ENCODE data around the gene KCTD6.
A peak's percentile ranks its signal among the peaks of the same experiment; 100 is the strongest.

KCTD6 gene

DNA sequence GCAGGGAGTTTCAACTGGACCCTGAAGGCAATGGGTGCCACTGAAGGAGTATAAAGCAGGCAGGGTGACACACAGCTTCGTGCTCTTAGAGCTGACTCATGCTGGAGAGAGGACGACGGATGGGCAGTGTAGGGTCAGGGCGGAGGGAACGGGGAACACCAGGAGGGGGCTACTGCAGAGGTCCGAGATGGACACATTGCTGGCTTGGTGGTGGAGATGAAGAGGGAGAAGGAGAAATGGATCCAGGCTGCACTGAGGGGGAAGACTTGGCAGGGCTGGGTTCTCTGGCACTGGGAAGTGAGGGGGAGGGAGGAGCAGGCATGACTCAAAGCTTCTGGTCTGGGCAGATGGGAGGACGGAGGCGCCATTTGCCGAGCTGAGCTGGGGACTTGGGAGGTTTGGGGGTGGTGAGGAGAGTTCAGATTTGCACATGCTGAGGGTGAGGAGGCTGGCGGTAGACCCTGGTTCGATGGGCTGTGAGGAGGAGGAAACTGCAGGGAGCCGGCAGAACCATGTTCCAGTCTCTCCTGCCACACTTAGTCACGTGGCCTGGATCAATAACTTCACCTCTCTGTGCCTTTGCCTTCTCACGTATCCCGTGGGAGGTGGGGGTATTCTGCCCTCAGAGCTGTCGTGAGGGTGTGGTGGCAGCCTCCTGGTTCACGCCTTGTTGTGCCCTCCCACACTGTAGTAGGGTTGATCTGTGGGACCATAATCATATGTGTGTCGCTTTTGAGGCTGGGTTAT, 4.6 kb upstream of the KCTD6 start:
- peaks cover 18% of the 10 kb centered on the region for H3K27me3 Mint-ChIP-seq (ENCODE audit: low read depth)

DNA sequence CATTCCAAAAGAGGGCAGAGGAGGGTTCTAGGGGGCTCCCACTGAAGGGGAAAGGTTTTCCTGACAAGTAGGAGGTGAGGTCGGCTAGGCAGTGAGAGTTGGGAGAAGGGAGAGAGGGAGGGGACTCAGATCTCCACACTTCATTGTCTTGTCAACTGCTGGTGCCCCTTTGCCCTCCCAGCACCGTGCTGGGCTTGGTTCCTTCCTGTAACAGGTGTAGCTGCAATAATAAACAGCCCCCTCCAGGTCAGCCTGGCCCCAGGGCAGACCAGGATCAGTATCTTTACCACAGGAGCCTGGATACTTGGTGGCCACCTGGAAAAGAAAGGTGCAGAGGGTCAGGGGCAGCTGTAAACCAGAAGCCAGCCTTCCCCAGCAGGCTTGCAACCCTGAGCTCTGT, 2.9 kb upstream of the KCTD6 start:
- no peak overlapping the region for H3K4me3 Mint-ChIP-seq
- peaks cover 42% of the 10 kb centered on the region for H3K4me1 Mint-ChIP-seq
- no peaks in the 10 kb centered on the region for H3K36me3 Mint-ChIP-seq (ENCODE audit: low read depth)
- H3K9me3 Mint-ChIP-seq = no peaks in the 10 kb centered on the region
- H3K27ac Mint-ChIP-seq = peak overlapping the region; percentile 22 to 65 (median 63)
- TF ChIP-seq, protein P1, sequence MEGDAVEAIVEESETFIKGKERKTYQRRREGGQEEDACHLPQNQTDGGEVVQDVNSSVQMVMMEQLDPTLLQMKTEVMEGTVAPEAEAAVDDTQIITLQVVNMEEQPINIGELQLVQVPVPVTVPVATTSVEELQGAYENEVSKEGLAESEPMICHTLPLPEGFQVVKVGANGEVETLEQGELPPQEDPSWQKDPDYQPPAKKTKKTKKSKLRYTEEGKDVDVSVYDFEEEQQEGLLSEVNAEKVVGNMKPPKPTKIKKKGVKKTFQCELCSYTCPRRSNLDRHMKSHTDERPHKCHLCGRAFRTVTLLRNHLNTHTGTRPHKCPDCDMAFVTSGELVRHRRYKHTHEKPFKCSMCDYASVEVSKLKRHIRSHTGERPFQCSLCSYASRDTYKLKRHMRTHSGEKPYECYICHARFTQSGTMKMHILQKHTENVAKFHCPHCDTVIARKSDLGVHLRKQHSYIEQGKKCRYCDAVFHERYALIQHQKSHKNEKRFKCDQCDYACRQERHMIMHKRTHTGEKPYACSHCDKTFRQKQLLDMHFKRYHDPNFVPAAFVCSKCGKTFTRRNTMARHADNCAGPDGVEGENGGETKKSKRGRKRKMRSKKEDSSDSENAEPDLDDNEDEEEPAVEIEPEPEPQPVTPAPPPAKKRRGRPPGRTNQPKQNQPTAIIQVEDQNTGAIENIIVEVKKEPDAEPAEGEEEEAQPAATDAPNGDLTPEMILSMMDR (IDR thresholded peaks at IDR 0.05; ENCODE audit: unreplicated experiment in 3 of 3) = no peak
- H3K27me3 Mint-ChIP-seq (ENCODE audit: low read depth) = peaks cover 16% of the 10 kb centered on the region

More for the DNA sequence above, 4.6 kb upstream of the KCTD6 start:
- TF ChIP-seq, protein P1 (IDR thresholded peaks at IDR 0.05; ENCODE audit: unreplicated experiment in 3 of 3) = no peak
- H3K36me3 Mint-ChIP-seq (ENCODE audit: low read depth) = no peaks in the 10 kb centered on the region
- no peaks in the 10 kb centered on the region for H3K9me3 Mint-ChIP-seq
- H3K4me1 Mint-ChIP-seq = peaks cover 34% of the 10 kb centered on the region
- H3K27ac Mint-ChIP-seq = no peak overlapping the region
- H3K4me3 Mint-ChIP-seq = no peak overlapping the region

DNA sequence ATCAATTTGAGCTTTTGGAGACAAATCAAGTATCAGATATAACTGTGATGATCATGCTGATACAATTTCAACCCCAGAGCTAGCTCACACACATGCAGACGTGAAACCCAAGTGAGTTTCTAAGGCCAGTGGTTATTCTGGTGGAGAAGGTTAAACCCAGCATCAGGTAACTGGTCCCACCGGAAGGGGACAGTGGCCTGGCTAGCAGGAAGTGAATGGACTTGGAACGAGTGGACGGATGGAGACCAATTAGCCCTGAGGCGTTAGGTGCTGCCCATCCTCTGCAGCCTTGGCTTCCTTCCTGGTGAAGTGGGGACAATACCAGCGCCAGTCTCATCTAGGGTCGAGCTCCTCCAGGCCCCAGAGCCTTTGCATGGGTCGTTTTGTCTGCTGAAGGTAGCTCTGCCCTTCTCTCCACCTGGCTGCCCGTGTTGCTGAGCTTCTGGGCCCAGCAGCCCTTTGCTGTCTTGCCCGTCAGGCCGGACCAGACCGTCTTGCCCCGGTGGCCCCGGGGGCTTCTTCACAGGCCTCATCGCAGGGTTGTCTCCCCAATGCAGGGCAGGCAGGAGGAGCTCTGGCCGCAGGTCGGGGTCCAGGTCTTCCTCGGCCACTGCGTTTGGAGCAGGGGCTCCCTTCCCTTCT, 915 bp upstream of the KCTD6 start:
- TF ChIP-seq, protein P1 (IDR thresholded peaks at IDR 0.05; ENCODE audit: unreplicated experiment in 3 of 3) = no peak
- H3K27ac Mint-ChIP-seq = peak overlapping the region; percentile 70 to 87 (median 87)
- peaks cover 52% of the 10 kb centered on the region for H3K4me1 Mint-ChIP-seq
- peaks cover 10% of the 10 kb centered on the region for H3K27me3 Mint-ChIP-seq (ENCODE audit: low read depth)
- no peaks in the 10 kb centered on the region for H3K36me3 Mint-ChIP-seq (ENCODE audit: low read depth)
- peak overlapping the region; percentile 79 to 89 (median 89) for H3K4me3 Mint-ChIP-seq
- no peaks in the 10 kb centered on the region for H3K9me3 Mint-ChIP-seq

DNA sequence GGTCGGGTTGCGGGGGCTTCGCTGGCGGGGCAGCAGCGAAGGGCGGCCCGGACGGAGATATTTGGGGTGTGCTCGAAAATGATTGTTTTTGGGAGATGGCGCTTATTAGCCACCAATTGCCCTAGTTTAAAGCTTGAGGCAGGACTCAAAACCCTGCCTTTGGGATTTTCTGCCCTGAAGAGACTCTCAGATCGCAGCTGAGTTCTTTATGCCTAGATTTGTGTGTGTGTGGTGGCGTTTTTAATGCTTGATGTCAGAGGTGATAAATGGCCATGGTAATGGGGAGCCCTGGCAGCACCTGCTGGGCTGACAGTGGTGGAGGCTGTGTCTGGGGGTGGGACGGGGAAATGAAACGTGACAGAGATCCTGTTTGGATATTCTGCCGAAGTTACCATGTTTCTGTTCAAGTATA, 604 bp downstream of the KCTD6 start:
- H3K27ac Mint-ChIP-seq = peak overlapping the region; percentile 73 to 87 (median 81)
- H3K27me3 Mint-ChIP-seq (ENCODE audit: low read depth) = no peaks in the 10 kb centered on the region
- H3K4me1 Mint-ChIP-seq = peaks cover 61% of the 10 kb centered on the region
- peak overlapping the region; percentile 93 to 98 (median 93) for H3K4me3 Mint-ChIP-seq
- H3K36me3 Mint-ChIP-seq (ENCODE audit: low read depth) = no peaks in the 10 kb centered on the region
- TF ChIP-seq, protein P1 (IDR thresholded peaks at IDR 0.05; ENCODE audit: unreplicated experiment in 3 of 3) = no peak
- H3K9me3 Mint-ChIP-seq = no peaks in the 10 kb centered on the region

DNA sequence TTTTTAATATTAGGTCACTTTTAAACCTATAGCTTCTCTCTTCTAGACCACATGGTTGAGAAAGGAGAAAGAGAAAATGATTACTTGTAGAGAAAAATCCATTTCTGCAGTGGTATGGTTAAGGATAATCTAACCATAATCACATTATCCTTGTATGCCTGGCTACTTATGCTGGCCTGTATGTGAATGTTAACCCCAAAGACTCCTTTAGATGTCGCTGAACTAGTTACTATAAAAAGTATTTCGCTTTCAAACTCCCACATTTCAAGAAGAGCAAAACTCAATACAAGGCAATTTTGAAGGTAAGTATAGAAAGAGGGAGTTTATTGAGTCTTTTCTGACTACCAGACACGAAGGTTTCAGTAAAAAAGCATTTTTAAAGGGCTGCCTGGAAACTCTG, 2.2 kb downstream of the KCTD6 start:
- H3K27me3 Mint-ChIP-seq (ENCODE audit: low read depth) = no peaks in the 10 kb centered on the region
- peaks cover 62% of the 10 kb centered on the region for H3K4me1 Mint-ChIP-seq
- TF ChIP-seq, protein P1 (IDR thresholded peaks at IDR 0.05; ENCODE audit: unreplicated experiment in 3 of 3) = no peak
- peak overlapping the region; percentile 15 to 60 (median 33) for H3K27ac Mint-ChIP-seq
- H3K4me3 Mint-ChIP-seq = peak overlapping the region; percentile 93 to 98 (median 93)
- H3K36me3 Mint-ChIP-seq (ENCODE audit: low read depth) = peaks cover 7% of the 10 kb centered on the region
- H3K9me3 Mint-ChIP-seq = no peaks in the 10 kb centered on the region

Measured in nephron (organoid).